GM19397 (cell line): Measurements from ENCODE around the gene TTC14.
"Not testable (repeated sequence)": the region's sequence is repeated elsewhere in the genome, so short reads cannot be mapped to it uniquely, and the experiment has no call there.

Source experiments
- ATAC-seq: cut with Tn5 transposase; IDR thresholded peaks from one replicate; pipeline ENCODE4 v1.9.1; 2021; ENCODE audit warnings: mild to moderate bottlenecking, moderate library complexity; ENCODE audit not compliant: unreplicated experiment

Gene TTC14, protein sequence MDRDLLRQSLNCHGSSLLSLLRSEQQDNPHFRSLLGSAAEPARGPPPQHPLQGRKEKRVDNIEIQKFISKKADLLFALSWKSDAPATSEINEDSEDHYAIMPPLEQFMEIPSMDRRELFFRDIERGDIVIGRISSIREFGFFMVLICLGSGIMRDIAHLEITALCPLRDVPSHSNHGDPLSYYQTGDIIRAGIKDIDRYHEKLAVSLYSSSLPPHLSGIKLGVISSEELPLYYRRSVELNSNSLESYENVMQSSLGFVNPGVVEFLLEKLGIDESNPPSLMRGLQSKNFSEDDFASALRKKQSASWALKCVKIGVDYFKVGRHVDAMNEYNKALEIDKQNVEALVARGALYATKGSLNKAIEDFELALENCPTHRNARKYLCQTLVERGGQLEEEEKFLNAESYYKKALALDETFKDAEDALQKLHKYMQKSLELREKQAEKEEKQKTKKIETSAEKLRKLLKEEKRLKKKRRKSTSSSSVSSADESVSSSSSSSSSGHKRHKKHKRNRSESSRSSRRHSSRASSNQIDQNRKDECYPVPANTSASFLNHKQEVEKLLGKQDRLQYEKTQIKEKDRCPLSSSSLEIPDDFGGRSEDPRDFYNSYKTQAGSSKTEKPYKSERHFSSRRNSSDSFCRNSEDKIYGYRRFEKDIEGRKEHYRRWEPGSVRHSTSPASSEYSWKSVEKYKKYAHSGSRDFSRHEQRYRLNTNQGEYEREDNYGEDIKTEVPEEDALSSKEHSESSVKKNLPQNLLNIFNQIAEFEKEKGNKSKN

DNA sequence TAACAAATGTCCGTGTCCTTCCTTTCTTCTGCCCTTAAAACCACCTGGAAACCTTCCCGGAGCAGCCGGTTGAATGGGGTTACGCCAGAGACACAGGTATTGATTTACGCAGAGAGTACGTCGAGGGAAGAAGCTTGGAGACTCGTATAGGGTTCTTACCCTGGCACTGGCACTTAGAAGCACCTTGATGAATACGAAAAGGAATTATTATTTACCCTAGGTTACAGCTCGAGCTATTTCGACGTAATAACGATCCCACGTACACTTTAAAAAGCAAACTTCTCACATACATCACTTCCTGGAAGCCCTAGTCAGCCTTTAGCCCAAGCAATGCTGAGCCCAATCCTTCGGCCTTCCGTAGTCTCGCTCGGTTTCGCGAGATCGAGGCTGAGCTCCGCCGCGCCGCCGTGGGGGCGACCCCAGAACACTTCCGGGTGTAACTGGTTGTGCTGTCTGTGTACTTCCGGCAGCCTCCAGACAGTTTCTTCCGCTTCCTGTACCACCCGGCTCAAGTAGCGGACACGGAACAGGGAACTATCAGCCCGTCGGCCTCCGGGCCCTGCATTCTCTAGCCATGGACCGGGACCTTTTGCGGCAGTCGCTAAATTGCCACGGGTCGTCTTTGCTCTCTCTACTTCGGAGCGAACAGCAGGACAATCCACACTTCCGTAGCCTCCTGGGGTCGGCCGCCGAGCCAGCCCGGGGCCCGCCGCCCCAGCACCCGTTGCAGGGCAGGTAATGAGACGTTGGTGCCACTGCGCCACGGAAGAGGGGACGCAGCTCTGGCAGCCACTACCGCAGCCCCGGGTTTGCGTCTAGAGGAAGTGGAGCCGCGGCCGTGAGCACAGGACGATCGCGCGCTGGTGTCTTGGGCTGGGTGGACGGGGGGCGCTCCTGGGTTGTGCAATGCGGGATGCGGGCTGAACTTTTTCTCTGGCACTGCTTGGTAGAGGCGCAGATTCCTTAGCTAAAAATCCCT is at the start of gene TTC14:
TSS of gene TTC14 (plus strand) at position 476 of the 979 bp plus-strand sequence. CDS start at position 575, 99 bp downstream.
- peak; percentile 98 for ATAC-seq

DNA sequence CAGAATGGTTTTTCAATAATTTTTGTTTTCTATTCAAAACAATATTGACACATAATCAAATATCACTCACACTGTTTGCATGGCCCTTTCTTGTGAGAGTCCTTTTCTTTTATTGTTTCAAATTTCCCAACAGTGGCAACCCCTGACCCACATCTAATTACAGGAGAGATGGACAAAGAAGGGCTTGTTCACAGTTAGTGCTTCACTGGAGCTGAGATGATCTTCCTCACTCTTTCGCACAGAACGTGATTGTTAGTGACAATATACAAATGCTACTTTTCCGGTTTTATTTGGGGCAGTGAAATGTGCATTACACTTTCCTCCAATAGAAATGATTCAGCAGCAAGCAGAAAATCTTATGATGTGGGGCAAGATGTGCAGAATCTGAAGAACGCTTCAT is 38.6 kb upstream of the TTC14 start:
- no peak for ATAC-seq

DNA sequence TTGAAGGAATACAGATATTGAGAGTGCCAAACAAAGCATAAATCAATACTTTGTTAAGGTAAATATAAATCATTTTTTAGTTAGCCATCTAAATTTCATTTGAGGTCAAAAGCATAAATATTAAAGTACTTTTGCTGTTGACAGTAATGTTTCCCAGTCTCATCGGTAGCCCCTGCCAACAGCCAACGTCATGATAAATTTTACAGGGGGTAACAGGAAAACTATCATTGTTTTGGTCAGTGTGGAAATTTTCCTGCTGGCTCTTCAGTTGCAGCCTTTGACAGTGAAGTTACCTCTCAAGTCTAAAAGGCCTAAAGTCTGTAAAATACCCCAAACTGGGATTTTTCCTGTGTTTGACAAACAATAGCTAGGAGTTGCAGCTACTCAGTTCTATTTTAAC is 37.3 kb upstream of the TTC14 start:
- no peak for ATAC-seq

DNA sequence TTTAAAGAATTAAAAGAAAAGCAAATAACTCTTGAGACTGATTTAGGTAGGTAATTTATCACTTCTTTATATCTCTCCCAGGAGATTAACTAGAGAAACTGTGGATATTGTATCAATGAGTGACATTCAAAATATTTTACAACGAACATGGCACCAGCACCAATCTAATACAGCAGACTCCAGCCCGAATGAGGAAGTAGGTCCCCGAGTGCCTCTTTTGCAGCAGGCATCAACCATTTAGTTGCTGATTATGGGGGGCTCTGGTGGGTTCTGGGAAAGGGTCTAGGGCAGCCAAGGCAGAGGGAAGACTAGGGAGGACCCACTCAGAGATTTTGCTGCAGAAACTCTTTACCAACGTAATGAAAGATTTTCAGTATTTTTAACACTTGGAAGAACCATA is 31.7 kb upstream of the TTC14 start:
- ATAC-seq = no peak

DNA sequence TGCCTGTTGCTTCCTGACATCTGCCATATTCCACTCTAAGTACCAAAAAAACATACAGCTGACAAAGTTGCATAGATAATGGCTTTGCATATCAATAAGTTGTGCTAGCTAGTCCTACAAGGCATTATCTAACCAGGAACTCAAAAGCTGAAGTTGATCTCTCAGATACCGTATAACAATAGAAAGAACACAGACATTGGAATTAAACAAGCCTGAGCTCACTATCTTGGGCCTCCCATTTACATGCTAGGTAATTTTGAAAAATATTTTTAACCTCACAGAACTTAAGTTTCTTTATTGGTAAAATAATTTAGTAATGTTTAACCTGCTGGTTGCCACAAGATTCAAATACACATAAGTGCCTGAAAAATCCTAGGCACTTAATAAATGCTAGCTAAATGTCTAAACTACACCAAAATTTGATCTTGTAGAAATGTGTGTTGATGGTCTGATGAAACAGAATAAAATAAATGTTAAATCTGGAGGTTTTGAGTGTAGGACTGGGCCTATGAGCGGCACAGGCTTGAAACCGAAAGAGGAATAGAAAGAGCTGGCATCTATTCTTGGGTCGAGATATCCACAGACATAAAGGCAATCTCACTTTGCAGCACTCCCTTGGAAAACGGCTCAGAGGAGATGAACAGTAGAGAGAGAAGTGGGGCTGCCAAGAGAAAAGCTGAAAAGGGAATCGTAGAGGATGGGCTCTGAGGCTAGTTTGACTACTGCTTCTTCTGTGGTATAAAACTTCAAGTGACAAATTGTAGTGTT is 29.9 kb upstream of the TTC14 start:
- ATAC-seq = peak; percentile 85

DNA sequence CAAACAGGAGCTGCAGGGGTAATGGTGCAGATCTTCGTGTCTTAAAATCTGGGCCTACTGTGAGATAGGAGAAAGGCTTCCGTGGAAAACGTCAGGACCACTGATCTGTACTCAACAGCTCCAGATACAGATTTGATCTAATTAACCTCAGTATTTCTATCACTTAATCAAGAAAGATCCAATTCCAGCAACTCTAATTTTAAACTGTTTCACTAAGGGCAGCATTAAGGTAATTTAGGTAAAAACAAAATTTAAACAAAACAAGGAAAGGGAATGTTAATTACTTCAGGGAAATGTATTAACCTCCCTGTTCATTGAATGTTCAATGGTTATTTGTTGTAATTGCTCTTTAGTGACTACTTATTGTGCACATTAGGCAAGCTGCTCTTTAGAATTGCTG is 26.4 kb upstream of the TTC14 start:
- ATAC-seq = no peak

DNA sequence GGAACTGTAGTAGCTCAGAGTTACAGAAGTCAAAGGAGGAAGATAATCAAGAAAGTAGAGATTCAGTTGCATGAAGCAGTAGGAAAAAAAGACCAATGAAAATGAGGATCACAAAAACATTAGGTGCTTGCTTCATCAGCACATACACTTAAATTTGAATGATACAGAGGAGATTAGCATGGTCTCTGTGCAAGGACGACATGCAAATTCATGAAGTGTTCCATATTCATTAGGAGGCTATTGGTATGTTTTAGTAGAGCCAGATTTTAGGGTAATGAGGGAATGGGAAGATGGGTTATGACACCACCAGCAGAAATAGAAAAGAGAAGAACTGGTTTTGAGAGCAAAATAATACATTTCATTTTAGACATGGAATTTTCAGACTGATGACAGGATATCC is 21.0 kb upstream of the TTC14 start:
- ATAC-seq = no peak

DNA sequence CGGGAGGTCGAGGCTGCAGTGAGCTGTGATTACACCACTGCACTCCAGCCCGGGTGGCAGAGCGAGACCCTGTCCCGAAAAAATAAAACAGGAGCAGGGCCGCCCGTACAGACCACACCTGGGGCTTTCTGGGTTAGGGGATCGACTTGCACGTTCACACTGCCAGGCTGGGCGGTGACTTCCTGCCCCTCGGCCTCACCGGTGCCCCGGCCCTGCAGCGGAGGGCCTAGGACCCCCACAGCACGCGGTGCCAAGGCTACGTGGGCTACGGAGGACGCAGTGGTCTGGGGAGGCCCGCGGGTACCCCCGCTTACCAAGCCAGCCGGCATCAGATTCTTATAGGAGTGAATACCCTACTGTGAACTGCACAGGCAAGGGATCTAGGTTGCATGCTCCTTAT is 11.6 kb upstream of the TTC14 start:
- no peak for ATAC-seq

DNA sequence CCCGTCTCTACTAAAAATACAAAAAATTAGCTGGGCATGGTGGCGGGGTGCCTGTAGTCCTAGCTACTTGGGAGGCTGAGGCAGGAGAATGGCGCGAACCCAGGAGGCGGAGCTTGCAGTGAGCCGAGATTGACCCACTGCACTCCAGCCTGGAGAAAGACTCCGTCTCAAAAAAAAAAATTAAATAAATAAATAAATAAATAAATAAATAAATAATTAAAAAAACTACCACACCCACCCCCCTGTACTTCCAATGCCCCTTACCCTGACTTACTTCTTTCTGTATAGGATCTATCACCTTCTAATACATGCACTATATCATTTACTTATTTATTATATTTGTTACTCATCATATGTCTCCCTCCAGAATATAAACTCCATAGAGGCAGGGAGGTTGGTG is 8.3 kb upstream of the TTC14 start:
- ATAC-seq = not testable (repeated sequence)

DNA sequence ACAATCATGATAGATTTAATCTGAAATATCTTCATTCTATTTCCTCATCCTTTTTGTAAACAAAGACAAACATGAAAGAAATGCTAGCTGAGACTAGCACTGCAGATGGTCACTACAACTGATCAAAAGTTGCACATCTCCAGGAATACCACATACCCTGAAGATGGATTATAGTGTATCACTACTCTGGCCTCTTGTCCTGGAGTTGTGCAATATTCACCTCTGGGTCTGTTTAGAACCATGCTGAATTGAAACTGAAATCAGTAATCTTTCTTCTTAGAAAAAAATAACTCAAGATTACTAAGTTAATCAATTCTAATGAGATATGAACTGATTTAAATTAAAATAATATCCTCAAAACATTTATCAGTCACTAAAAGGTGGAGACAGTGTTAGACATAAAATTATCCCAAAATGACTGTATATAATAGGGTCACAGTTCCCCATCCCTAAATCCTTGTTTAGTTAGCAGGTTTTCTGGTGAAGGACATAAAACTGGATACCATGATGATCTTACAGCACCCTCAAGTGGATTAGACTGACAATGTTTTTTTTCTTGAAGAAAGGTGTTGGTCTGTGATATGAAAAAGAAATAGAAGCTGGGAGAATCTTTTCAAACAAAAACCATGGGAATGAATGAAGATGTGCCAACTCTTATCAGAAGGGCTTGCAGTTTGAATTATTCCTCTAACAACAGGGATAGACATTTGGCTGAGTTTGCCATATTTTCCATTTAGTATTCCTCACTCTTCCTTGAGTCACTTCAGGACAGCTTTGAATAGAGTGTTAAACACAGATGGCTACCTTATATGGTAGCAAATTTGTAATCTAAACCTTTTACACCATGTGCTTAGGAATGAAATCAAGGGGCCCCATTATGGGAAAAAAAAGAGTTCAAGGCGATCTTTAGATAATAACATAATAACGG is 7.1 kb upstream of the TTC14 start:
- no peak for ATAC-seq

DNA sequence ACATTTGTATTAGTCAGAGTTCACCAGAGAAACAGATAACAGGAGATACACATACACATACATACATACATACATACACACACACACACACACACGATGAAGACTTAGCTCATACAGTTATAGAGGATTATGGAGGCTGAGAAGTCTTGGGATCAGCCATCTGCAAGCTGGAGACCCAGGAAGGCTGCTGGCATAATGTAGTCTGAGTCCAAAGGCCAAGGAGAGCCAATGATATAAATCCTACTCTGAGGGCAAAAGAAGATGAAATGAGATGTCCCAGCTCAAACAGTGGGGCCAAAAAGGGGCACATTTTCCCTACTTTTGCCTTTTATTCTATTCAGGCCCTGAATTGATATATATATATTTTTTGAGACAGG is 6.4 kb upstream of the TTC14 start:
- ATAC-seq = no peak

DNA sequence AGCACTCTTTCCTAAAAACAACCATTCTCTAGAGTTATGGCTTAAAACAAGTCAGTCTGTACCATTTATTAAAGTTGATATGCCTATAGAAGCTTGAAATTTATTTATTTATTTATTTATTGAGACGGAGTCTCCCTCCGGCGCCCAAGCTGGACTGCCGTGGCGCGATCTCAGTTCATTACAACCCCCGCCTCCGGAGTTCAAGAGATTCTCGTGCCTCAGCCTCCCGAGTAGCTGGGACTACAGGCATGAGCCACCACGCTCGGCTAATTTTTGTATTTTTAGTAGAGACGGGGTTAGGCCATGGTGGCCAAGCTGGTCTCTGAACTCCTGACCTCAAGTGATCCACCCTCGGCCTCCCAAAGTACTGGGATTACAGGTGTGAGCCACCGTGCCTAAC is 1.5 kb upstream of the TTC14 start:
- ATAC-seq = no peak

DNA sequence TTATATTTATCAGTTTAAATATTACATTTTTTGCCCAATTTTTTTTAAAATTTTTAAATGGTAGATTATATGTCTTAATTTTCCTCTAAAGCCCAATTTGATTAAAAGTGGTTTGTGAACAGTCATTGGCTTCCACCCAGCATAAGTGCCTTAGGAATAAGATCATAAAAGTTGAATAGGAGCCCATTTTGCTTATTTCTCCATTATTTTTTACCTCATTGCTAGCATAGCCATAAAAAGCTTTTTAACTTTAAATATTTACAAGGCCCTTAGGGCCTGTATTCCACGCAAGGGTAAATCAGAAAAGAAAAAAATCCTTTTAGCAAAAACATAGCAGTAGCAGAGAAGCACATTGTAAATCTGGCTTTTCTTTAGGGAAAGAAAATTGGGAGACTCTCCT is 9.0 kb downstream of the TTC14 start:
- no peak for ATAC-seq

DNA sequence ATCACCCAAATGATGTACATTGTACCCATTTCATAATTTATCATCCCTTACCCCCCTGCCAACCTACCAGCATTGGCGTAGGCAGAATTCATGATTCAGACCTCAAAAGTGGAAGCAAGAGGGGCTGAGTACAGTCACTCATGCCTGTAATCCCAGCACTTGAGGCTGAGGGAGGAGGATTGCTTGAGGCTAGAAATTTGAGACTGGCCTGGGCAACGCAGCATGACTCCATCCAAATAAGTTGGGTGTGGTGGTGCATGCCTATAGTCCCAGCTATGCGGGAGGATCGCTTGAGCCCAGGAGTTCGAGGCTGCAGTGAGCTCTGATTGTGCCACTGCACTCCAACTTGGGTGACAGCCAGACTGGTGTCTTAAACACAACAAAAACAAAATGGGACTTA is 10.4 kb downstream of the TTC14 start:
- no peak for ATAC-seq

DNA sequence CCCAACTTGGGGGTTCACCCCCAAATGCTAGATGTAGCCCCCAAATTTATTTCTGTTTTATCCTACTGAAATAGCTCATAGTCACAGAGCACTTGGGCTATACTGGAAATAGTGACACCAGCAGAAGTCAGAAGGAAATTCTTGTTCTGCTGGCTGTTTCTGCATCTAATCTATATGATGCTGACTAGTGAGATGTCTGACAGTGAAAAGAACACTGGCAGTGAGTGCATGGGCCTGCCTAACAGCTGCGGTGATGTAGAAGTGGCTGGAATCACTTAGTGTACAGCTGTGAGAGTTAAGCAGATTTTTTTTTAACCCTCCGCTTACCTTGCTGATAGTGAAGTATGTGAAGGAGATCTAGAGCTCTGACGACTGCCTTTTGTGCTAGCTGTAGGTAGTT is 14.0 kb downstream of the TTC14 start:
- ATAC-seq = no peak

DNA sequence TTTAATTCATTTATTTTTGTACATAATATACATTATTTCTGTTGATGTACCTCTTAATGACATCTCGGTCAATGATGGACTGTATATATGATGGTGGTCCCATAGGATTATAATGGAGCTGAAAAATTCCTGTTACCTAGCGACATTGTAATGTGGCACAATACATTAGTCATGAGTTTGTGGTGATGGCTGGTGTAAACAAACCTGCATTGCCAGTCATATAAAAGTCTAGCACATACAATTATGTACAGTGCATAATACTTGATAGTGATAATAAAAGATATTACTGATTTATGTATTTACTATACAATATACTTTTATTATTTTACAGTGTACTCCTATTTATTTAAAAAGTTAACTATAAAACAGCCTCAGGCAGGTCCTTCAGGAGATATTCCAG is 15.1 kb downstream of the TTC14 start:
- ATAC-seq = no peak

DNA sequence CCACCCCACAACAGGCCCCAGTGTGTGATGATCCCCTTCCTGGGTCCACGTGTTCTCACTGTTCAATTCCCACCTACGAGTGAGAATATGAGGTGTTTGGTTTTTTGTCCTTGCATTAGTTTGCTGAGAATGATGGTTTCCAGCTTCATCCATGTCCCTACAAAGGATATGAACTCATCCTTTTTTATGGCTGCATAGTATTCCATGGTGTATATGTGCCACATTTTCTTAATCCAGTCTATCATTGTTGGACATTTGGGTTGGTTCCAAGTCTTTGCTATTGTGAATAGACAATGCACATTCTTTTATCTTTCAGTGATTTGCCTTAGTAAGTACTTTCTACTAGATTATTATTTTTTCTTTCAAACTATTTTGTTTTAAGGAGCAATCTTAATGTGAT is 16.6 kb downstream of the TTC14 start:
- not testable (repeated sequence) for ATAC-seq

DNA sequence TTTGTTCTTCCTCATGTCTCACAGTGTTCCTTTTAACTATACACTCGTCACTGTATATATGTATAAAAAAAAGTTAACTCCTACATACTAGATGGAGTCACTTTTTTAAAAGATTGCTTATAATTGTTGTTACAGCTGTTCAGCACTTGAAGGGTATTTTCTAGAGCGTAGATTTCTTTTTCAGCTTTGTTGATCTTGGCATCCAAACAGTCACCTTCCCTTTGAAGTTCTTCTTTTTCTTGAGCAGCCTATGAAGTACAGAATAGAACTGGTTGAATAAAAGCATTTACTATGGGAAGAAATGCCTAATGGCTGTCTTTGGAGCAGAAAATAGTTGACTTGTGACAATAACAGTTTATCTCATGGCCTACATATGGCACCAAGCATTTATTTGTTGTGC is 17.8 kb downstream of the TTC14 start:
- ATAC-seq = no peak

DNA sequence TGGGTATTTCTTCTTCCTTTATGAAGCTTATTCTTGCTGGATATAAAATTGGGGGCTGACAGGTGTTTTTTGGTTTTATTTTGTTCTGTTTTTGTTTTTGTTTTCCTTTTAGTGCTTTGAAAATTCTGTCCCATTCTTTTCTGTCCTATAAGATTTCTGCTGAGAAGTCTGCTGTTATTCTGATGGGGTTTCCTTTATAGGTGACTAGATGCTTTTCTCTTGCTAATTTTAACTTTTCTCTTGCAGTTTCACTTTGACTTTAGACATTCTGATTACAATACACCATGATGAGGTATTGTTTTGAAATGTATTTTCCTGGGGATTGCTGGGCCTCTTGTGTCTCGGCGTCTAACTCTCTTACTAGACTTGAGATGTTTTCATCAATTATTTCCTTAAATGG is 22.8 kb downstream of the TTC14 start:
- ATAC-seq = no peak
